ENCODE measurements around the gene SERPINB10. TPM values are rescaled to one million over a fixed set of nuclear protein-coding genes. Genes with fewer than 3 reads are reported as not detected.

The SERPINB10 gene
- total RNA-seq, 1 experiment from 2014 or later = not detected

GRCh38 chr18:63980027-63980426 is 72.3 kb downstream of the SERPINB10 start:
- Histone ChIP-seq H2AFZ (no peak overlapping the region), H3K4me1 (replicated peaks; ENCODE audit: insufficient read depth) (no peaks in the 10 kb centered on the region), H3K9me3 (ENCODE audit: insufficient read depth, low read depth) (no peaks in the 10 kb centered on the region), H3K79me2 (ENCODE audit: low read depth) (peaks cover 10% of the 10 kb centered on the region; the same call in 1 of the 2 replicates), H3K27ac (no peak overlapping the region), H3F3A (ENCODE audit: insufficient read depth, low read depth) (no peaks in the 10 kb centered on the region), H3K9me2 (ENCODE audit: insufficient read depth) (no peaks in the 10 kb centered on the region), H4K20me1 (ENCODE audit: insufficient read depth) (no peaks in the 10 kb centered on the region; the same call in 1 of the 2 replicates), H3K4me2 (no peak overlapping the region), H3K4me3 (no peak overlapping the region), H3K36me3 (ENCODE audit: low read depth) (peaks cover 6% of the 10 kb centered on the region; the same call in 1 of the 2 replicates), H3K27me3 (ENCODE audit: insufficient read depth, low read depth) (no peaks in the 10 kb centered on the region)
- DNase-seq = no peak
- intact Hi-C loops (cut with micrococcal nuclease; ENCODE audit: unreplicated experiment) = no loop called here
- ChIA-PET CTCF (no interaction called here), POLR2A (ENCODE audit: unreplicated experiment) (no interaction called here)
- BruUV-seq (replicated peaks) = no TSS peak
- TF ChIP-seq CTCF (conservative IDR thresholded peaks at IDR 0.05) (no peak), EZH2 (IDR thresholded peaks at IDR 0.05; ENCODE audit: low read depth) (no peak)

- no peak overlapping the region for H3K4me2 ChIP-seq
- ChIA-PET POLR2A (ENCODE audit: unreplicated experiment) (no interaction called here), CTCF (no interaction called here)
- no peaks in the 10 kb centered on the region for H3F3A ChIP-seq (ENCODE audit: insufficient read depth, low read depth)
- intact Hi-C loops (cut with micrococcal nuclease; ENCODE audit: unreplicated experiment) = no loop called here
- TF ChIP-seq CTCF (conservative IDR thresholded peaks at IDR 0.05) = no peak
- TF ChIP-seq EZH2 (IDR thresholded peaks at IDR 0.05; ENCODE audit: low read depth) = no peak
- no peak overlapping the region for H2AFZ ChIP-seq
- no peak for DNase-seq
- no peak overlapping the region for H3K27ac ChIP-seq
- no peaks in the 10 kb centered on the region for H3K9me3 ChIP-seq (ENCODE audit: insufficient read depth, low read depth)
- H4K20me1 ChIP-seq (ENCODE audit: insufficient read depth) = no peaks in the 10 kb centered on the region; the same call in 1 of the 2 replicates
- H3K27me3 ChIP-seq (ENCODE audit: insufficient read depth, low read depth) = no peaks in the 10 kb centered on the region
- no peaks in the 10 kb centered on the region for H3K9me2 ChIP-seq (ENCODE audit: insufficient read depth)
- no peaks in the 10 kb centered on the region for H3K4me1 ChIP-seq (replicated peaks; ENCODE audit: insufficient read depth)
- no TSS peak for BruUV-seq (replicated peaks)
- peaks cover 6% of the 10 kb centered on the region; the same call in 1 of the 2 replicates for H3K36me3 ChIP-seq (ENCODE audit: low read depth)
- peaks cover 5% of the 10 kb centered on the region; the same call in 1 of the 2 replicates for H3K79me2 ChIP-seq (ENCODE audit: low read depth)
- H3K4me3 ChIP-seq = no peak overlapping the region
These were observed 73.2 kb downstream of the SERPINB10 start for GRCh38 chr18:63980896-63981460.

GRCh38 chr18:63981719-63982118 is 74.0 kb downstream of the SERPINB10 start:
- Histone ChIP-seq H3K79me2 (ENCODE audit: low read depth) (peaks cover 4% of the 10 kb centered on the region; the same call in 1 of the 2 replicates), H3K27me3 (ENCODE audit: insufficient read depth, low read depth) (no peaks in the 10 kb centered on the region), H4K20me1 (ENCODE audit: insufficient read depth) (no peaks in the 10 kb centered on the region; the same call in 1 of the 2 replicates), H3K27ac (no peak overlapping the region), H3K4me3 (no peak overlapping the region), H3F3A (ENCODE audit: insufficient read depth, low read depth) (no peaks in the 10 kb centered on the region), H3K4me2 (no peak overlapping the region), H3K9me2 (ENCODE audit: insufficient read depth) (no peaks in the 10 kb centered on the region), H3K36me3 (ENCODE audit: low read depth) (peaks cover 6% of the 10 kb centered on the region; the same call in 1 of the 2 replicates), H2AFZ (no peak overlapping the region), H3K4me1 (replicated peaks; ENCODE audit: insufficient read depth) (no peaks in the 10 kb centered on the region), H3K9me3 (ENCODE audit: insufficient read depth, low read depth) (no peaks in the 10 kb centered on the region)
- no TSS peak for BruUV-seq (replicated peaks)
- intact Hi-C loops (cut with micrococcal nuclease; ENCODE audit: unreplicated experiment) = no loop called here
- POLR2A ChIA-PET (ENCODE audit: unreplicated experiment) = no interaction called here
- no peak for DNase-seq
- CTCF ChIA-PET = no interaction called here
- TF ChIP-seq CTCF (conservative IDR thresholded peaks at IDR 0.05) (no peak), EZH2 (IDR thresholded peaks at IDR 0.05; ENCODE audit: low read depth) (no peak)
